ENCODE measurements around the gene APOA5. TPM values are rescaled to one million over a fixed set of nuclear protein-coding genes. Genes with fewer than 3 reads are reported as not detected.
A peak's percentile ranks its signal among the peaks of the same experiment; 100 is the strongest.

APOA5 gene
- total and polyA plus RNA-seq, 2 of the 13 experiments (the other 11 are each of a cell fraction or from before 2014, with no cell fraction given), result 44.0 to 49.1 TPM

- TF ChIP-seq GMEB2 (CRISPR knock-in tag; IDR thresholded peaks at IDR 0.05; ENCODE audit: low read depth), result no peak
- TF ChIP-seq ZKSCAN5 (CRISPR knock-in tag; IDR thresholded peaks at IDR 0.05), result peak; percentile 64; the same call in 1 of the 2 replicates
- no peak for TF ChIP-seq ZNF615 (CRISPR knock-in tag; IDR thresholded peaks at IDR 0.05; ENCODE audit: borderline replicate concordance)
- no peak for TF ChIP-seq SMARCC2 (IDR thresholded peaks at IDR 0.05)
- no peak for TF ChIP-seq TCF7 (IDR thresholded peaks at IDR 0.05; ENCODE audit: low read depth)
- TF ChIP-seq SNAPC2 (CRISPR knock-in tag; IDR thresholded peaks at IDR 0.05), result no peak; the same call in 1 of the 2 replicates
- TF ChIP-seq SKI (IDR thresholded peaks at IDR 0.05; ENCODE audit: partially characterized antibody), result no peak
- no peak for TF ChIP-seq JDP2 (CRISPR knock-in tag; IDR thresholded peaks at IDR 0.05; ENCODE audit: borderline replicate concordance)
- TF ChIP-seq HMGXB4 (CRISPR knock-in tag; IDR thresholded peaks at IDR 0.05; ENCODE audit: borderline replicate concordance in 1 of 2, low read depth in 1 of 2), result peak; percentile 75
- TF ChIP-seq SMARCE1 (IDR thresholded peaks at IDR 0.05; ENCODE audit: borderline replicate concordance), result no peak
- TF ChIP-seq FOXK1 (CRISPR knock-in tag; IDR thresholded peaks at IDR 0.05; ENCODE audit: borderline replicate concordance, low read depth), result no peak
- TF ChIP-seq ZNF737 (CRISPR knock-in tag; IDR thresholded peaks at IDR 0.05; ENCODE audit: borderline replicate concordance), result 0 out of 2 replicates have a peak, but pooled peaks have one; percentile 14
- peak; percentile 23; the same call in 1 of the 2 replicates for TF ChIP-seq ZNF558 (CRISPR knock-in tag; IDR thresholded peaks at IDR 0.05; ENCODE audit: borderline replicate concordance)
- no peak for TF ChIP-seq ETV5 (CRISPR knock-in tag; IDR thresholded peaks at IDR 0.05; ENCODE audit: borderline replicate concordance)
- TF ChIP-seq PAF1 (CRISPR knock-in tag; IDR thresholded peaks at IDR 0.05), result no peak
- TF ChIP-seq RCOR2 (CRISPR knock-in tag; IDR thresholded peaks at IDR 0.05), result no peak
- no peak for TF ChIP-seq NFYC (CRISPR knock-in tag; IDR thresholded peaks at IDR 0.05)
- no peak for TF ChIP-seq HNRNPH1 (optimal IDR thresholded peaks at IDR 0.05; ENCODE audit: low read depth, low read length)
- 0 out of 2 replicates have a peak, but pooled peaks have one; percentile 36 for TF ChIP-seq REL (CRISPR knock-in tag; conservative IDR thresholded peaks at IDR 0.05)
- TF ChIP-seq ZNF776 (CRISPR knock-in tag; IDR thresholded peaks at IDR 0.05), result no peak
- TF ChIP-seq HNRNPL (IDR thresholded peaks at IDR 0.05; ENCODE audit: low read depth, low read length), result peak; percentile 56; the same call in 1 of the 2 replicates
- TF ChIP-seq FOXA1 (IDR thresholded peaks at IDR 0.05), result no peak
- no peak; the same call in 1 of the 2 replicates for TF ChIP-seq FOXA1 (CRISPR knock-in tag; IDR thresholded peaks at IDR 0.05)
- TF ChIP-seq ZNF629 (CRISPR knock-in tag; conservative IDR thresholded peaks at IDR 0.05), result no peak
- TF ChIP-seq FOXK2 (IDR thresholded peaks at IDR 0.05), result no peak
- 0 out of 2 replicates have a peak, but pooled peaks have one; percentile 15 for TF ChIP-seq WIZ (CRISPR knock-in tag; IDR thresholded peaks at IDR 0.05)
- TF ChIP-seq ZNF724P (CRISPR knock-in tag; IDR thresholded peaks at IDR 0.05; ENCODE audit: borderline replicate concordance), result no peak
- TF ChIP-seq ZNF225 (CRISPR knock-in tag; IDR thresholded peaks at IDR 0.05), result no peak
- no peak for TF ChIP-seq ZFP36L2 (CRISPR knock-in tag; IDR thresholded peaks at IDR 0.05)
- TF ChIP-seq ZNF660 (CRISPR knock-in tag; IDR thresholded peaks at IDR 0.05; ENCODE audit: borderline replicate concordance, low read depth), result no peak
These were observed 44.3 kb upstream of the APOA5 start (continued) for GRCh38 chr11:116835791-116836631.

All from HepG2 (cell line).